ENCODE data around the gene FAM163B.
A peak's percentile ranks its signal among the peaks of the same experiment; 100 is the strongest.
"Not testable (repeated sequence)": the region's sequence is repeated elsewhere in the genome, so short reads cannot be mapped to it uniquely, and the experiment has no call there.

Gene FAM163B

GRCh38 chr9:133566382-133566781 is 42.8 kb downstream of the FAM163B start:
- 89 to 91% methylated on average over 9 to 14 of the region's 14 CpGs for WGBS, 2 experiments (ENCODE audit: insufficient coverage in 2 of 2)

GRCh38 chr9:133564451-133565116 is 44.6 kb downstream of the FAM163B start:
- Histone ChIP-seq H3K36me3 (ENCODE audit: control insufficient read depth, insufficient read depth, low read length) (peaks cover 26% of the 10 kb centered on the region), H3K4me1 (ENCODE audit: control insufficient read depth, insufficient read depth, low read length, poor library complexity, severe bottlenecking) (peaks cover 25% of the 10 kb centered on the region), H3K27ac (ENCODE audit: low read depth, low read length, severe bottlenecking) (no peak overlapping the region), H3K4me3 (ENCODE audit: extremely low read depth, insufficient read depth, low read length, poor library complexity, severe bottlenecking) (no peak overlapping the region), H3K9me3 (ENCODE audit: control insufficient read depth, low read length) (no peaks in the 10 kb centered on the region)
- WGBS, 2 experiments (ENCODE audit: insufficient coverage in 2 of 2): 92 to 93% methylated on average over 11 of the region's 11 CpGs

More at GRCh38 chr9:133566382-133566781, 42.8 kb downstream of the FAM163B start:
- no peak overlapping the region for H3K27ac ChIP-seq (ENCODE audit: low read depth, low read length, severe bottlenecking)
- H3K9me3 ChIP-seq (ENCODE audit: control insufficient read depth, low read length): no peaks in the 10 kb centered on the region
- no peak overlapping the region for H3K4me3 ChIP-seq (ENCODE audit: extremely low read depth, insufficient read depth, low read length, poor library complexity, severe bottlenecking)
- peaks cover 25% of the 10 kb centered on the region for H3K4me1 ChIP-seq (ENCODE audit: control insufficient read depth, insufficient read depth, low read length, poor library complexity, severe bottlenecking)
- H3K36me3 ChIP-seq (ENCODE audit: control insufficient read depth, insufficient read depth, low read length): peaks cover 18% of the 10 kb centered on the region

GRCh38 chr9:133563814-133564213 is 45.4 kb downstream of the FAM163B start:
- Histone ChIP-seq H3K4me1 (ENCODE audit: control insufficient read depth, insufficient read depth, low read length, poor library complexity, severe bottlenecking) (peaks cover 31% of the 10 kb centered on the region), H3K36me3 (ENCODE audit: control insufficient read depth, insufficient read depth, low read length) (peaks cover 25% of the 10 kb centered on the region)
- not testable (repeated sequence) for H3K4me3 ChIP-seq (ENCODE audit: extremely low read depth, insufficient read depth, low read length, poor library complexity, severe bottlenecking); H3K9me3 ChIP-seq (ENCODE audit: control insufficient read depth, low read length); H3K27ac ChIP-seq (ENCODE audit: low read depth, low read length, severe bottlenecking)

GRCh38 chr9:133563291-133563796 is 45.8 kb downstream of the FAM163B start:
- H3K27ac ChIP-seq (ENCODE audit: low read depth, low read length, severe bottlenecking): no peak overlapping the region
- H3K9me3 ChIP-seq (ENCODE audit: control insufficient read depth, low read length): no peaks in the 10 kb centered on the region
- 65 to 72% methylated on average over 8 to 12 of the region's 14 CpGs for WGBS, 2 experiments (ENCODE audit: insufficient coverage in 2 of 2)
- no peak overlapping the region for H3K4me3 ChIP-seq (ENCODE audit: extremely low read depth, insufficient read depth, low read length, poor library complexity, severe bottlenecking)
- H3K4me1 ChIP-seq (ENCODE audit: control insufficient read depth, insufficient read depth, low read length, poor library complexity, severe bottlenecking): peaks cover 36% of the 10 kb centered on the region
- H3K36me3 ChIP-seq (ENCODE audit: control insufficient read depth, insufficient read depth, low read length): peaks cover 25% of the 10 kb centered on the region

GRCh38 chr9:133562611-133563290 is 46.4 kb downstream of the FAM163B start:
- no peak overlapping the region for H3K27ac ChIP-seq (ENCODE audit: low read depth, low read length, severe bottlenecking)
- peaks cover 25% of the 10 kb centered on the region for H3K36me3 ChIP-seq (ENCODE audit: control insufficient read depth, insufficient read depth, low read length)
- H3K9me3 ChIP-seq (ENCODE audit: control insufficient read depth, low read length): no peaks in the 10 kb centered on the region
- H3K4me1 ChIP-seq (ENCODE audit: control insufficient read depth, insufficient read depth, low read length, poor library complexity, severe bottlenecking): peaks cover 38% of the 10 kb centered on the region
- H3K4me3 ChIP-seq (ENCODE audit: extremely low read depth, insufficient read depth, low read length, poor library complexity, severe bottlenecking): no peak overlapping the region
- WGBS, 2 experiments (ENCODE audit: insufficient coverage in 2 of 2): 93 to 100% methylated on average over 24 to 31 of the region's 54 CpGs

- H3K27ac ChIP-seq (ENCODE audit: low read depth, low read length, severe bottlenecking): no peak overlapping the region
- H3K36me3 ChIP-seq (ENCODE audit: control insufficient read depth, insufficient read depth, low read length): peaks cover 29% of the 10 kb centered on the region
- no peak overlapping the region for H3K4me3 ChIP-seq (ENCODE audit: extremely low read depth, insufficient read depth, low read length, poor library complexity, severe bottlenecking)
- H3K9me3 ChIP-seq (ENCODE audit: control insufficient read depth, low read length): no peaks in the 10 kb centered on the region
- WGBS, 2 experiments (ENCODE audit: insufficient coverage in 2 of 2): 90 to 94% methylated on average over 7 to 26 of the region's 32 CpGs
- H3K4me1 ChIP-seq (ENCODE audit: control insufficient read depth, insufficient read depth, low read length, poor library complexity, severe bottlenecking): peaks cover 45% of the 10 kb centered on the region
These were observed 47.1 kb downstream of the FAM163B start for GRCh38 chr9:133561976-133562554.

GRCh38 chr9:133560944-133561343 is 48.2 kb downstream of the FAM163B start:
- Histone ChIP-seq H3K9me3 (ENCODE audit: control insufficient read depth, low read length) (no peaks in the 10 kb centered on the region), H3K27ac (ENCODE audit: low read depth, low read length, severe bottlenecking) (no peak overlapping the region), H3K36me3 (ENCODE audit: control insufficient read depth, insufficient read depth, low read length) (peaks cover 35% of the 10 kb centered on the region), H3K4me1 (ENCODE audit: control insufficient read depth, insufficient read depth, low read length, poor library complexity, severe bottlenecking) (peaks cover 56% of the 10 kb centered on the region), H3K4me3 (ENCODE audit: extremely low read depth, insufficient read depth, low read length, poor library complexity, severe bottlenecking) (no peak overlapping the region)
- WGBS, 2 experiments (ENCODE audit: insufficient coverage in 2 of 2): 95 to 97% methylated on average over 22 of the region's 22 CpGs

GRCh38 chr9:133560311-133560710 is 48.9 kb downstream of the FAM163B start:
- Histone ChIP-seq H3K4me1 (ENCODE audit: control insufficient read depth, insufficient read depth, low read length, poor library complexity, severe bottlenecking) (peaks cover 60% of the 10 kb centered on the region), H3K4me3 (ENCODE audit: extremely low read depth, insufficient read depth, low read length, poor library complexity, severe bottlenecking) (no peak overlapping the region), H3K36me3 (ENCODE audit: control insufficient read depth, insufficient read depth, low read length) (peaks cover 40% of the 10 kb centered on the region), H3K9me3 (ENCODE audit: control insufficient read depth, low read length) (no peaks in the 10 kb centered on the region), H3K27ac (ENCODE audit: low read depth, low read length, severe bottlenecking) (no peak overlapping the region)
- 95 to 96% methylated on average over 9 to 10 of the region's 15 CpGs for WGBS, 2 experiments (ENCODE audit: insufficient coverage in 2 of 2)

- Histone ChIP-seq H3K36me3 (ENCODE audit: control insufficient read depth, insufficient read depth, low read length) (peaks cover 59% of the 10 kb centered on the region), H3K4me3 (ENCODE audit: extremely low read depth, insufficient read depth, low read length, poor library complexity, severe bottlenecking) (no peak overlapping the region), H3K27ac (ENCODE audit: low read depth, low read length, severe bottlenecking) (peak overlapping the region; percentile 96), H3K9me3 (ENCODE audit: control insufficient read depth, low read length) (no peaks in the 10 kb centered on the region), H3K4me1 (ENCODE audit: control insufficient read depth, insufficient read depth, low read length, poor library complexity, severe bottlenecking) (peaks cover 57% of the 10 kb centered on the region)
- 5 to 7% methylated on average over 24 to 26 of the region's 31 CpGs for WGBS, 2 experiments (ENCODE audit: insufficient coverage in 2 of 2)
These were observed 50.7 kb downstream of the FAM163B start for GRCh38 chr9:133558191-133559126.

GRCh38 chr9:133557581-133557980 is 51.6 kb downstream of the FAM163B start:
- peaks cover 63% of the 10 kb centered on the region for H3K36me3 ChIP-seq (ENCODE audit: control insufficient read depth, insufficient read depth, low read length)
- H3K4me3 ChIP-seq (ENCODE audit: extremely low read depth, insufficient read depth, low read length, poor library complexity, severe bottlenecking): no peak overlapping the region
- no peaks in the 10 kb centered on the region for H3K9me3 ChIP-seq (ENCODE audit: control insufficient read depth, low read length)
- peaks cover 50% of the 10 kb centered on the region for H3K4me1 ChIP-seq (ENCODE audit: control insufficient read depth, insufficient read depth, low read length, poor library complexity, severe bottlenecking)
- H3K27ac ChIP-seq (ENCODE audit: low read depth, low read length, severe bottlenecking): peak overlapping the region; percentile 96
- 78 to 84% methylated on average over 8 of the region's 9 CpGs for WGBS, 2 experiments (ENCODE audit: insufficient coverage in 2 of 2)
